HCT116 (cell line): ENCODE measurements around the gene HOXB13. TPM values are rescaled to one million over a fixed set of nuclear protein-coding genes. Genes with fewer than 3 reads are reported as not detected.

Experiments
- ATAC-seq: fragments of 200-7000 bp; cut with Tn5 transposase; 2 replicates; pipeline ENCODE4 v1.9.1; 2020; ENCODE audit warnings: mild to moderate bottlenecking, moderate library complexity
- BruUV-seq: library from RNA; stranded (reverse); fragments of 400-500 nt; replicated peaks from 2 replicates; lab custom pipeline; 2021; lab: Mats Ljungman, UMichigan
- CTCF ChIA-PET: fragments of 300-600 bp; sonication (Branson Sonifier 250); formaldehyde crosslinking; loops from one replicate; lab custom pipeline; 2021; ENCODE audit warnings: antibody characterized with exemption; lab: Charles Lee
- POLR2A ChIA-PET: fragments of 300-600, 350-600 bp; sonication (Branson Sonifier 250); formaldehyde crosslinking; loops from one replicate; lab custom pipeline; 2021; ENCODE audit warnings: antibody characterized with exemption; lab: Charles Lee
- RAD21 ChIA-PET, 2 experiments: fragments of 300-600 bp; sonication (Branson Sonifier 250); formaldehyde crosslinking; loops; one replicate each; lab custom pipeline; 2023; ENCODE audit warnings: low total read pairs in 2 of 2; ENCODE audit not compliant: uncharacterized antibody in 2 of 2, unreplicated experiment in 2 of 2, low non-redundant PET in 1 of 2; lab: Charles Lee
- DNase-seq: peaks from one replicate; pipeline ENCODE4 v3.0.0-alpha.2; 2010; ENCODE audit warnings: low read depth, low spot score
- H2AFZ ChIP-seq: fragments of 200-600 bp; shearing (Covaris generic), sonication (generic); 2 replicates; pipeline ENCODE4 v1.6.1; 2017; ENCODE audit warnings: low read depth, mixed run types, mixed read lengths, antibody characterized with exemption, low read length; ENCODE audit not compliant: poor library complexity, severe bottlenecking
- H3K27ac ChIP-seq: 2 replicates; pipeline ENCODE4 v1.5.1; 2012; ENCODE audit warnings: low read depth, low read length
- H3K27me3 ChIP-seq: fragments of 200-600 bp; sonication (generic); 2 replicates; pipeline ENCODE4 v1.6.1; 2016; ENCODE audit warnings: mixed run types, low read length, mixed read lengths; ENCODE audit not compliant: insufficient read depth
- H3K36me3 ChIP-seq, 2 experiments: fragments of 200-500 bp in 1 of 2; fragments of 200-600 bp in 1 of 2; sonication (Bioruptor generic) in 1 of 2; sonication (generic) in 1 of 2; 2 replicates each; pipeline versions ENCODE4 v1.5.1 to v1.6.1; 2014 to 2016; ENCODE audit warnings: low read length in 2 of 2, inconsistent platforms in 1 of 2, mixed read lengths in 1 of 2, mixed run types in 1 of 2; ENCODE audit not compliant: insufficient read depth in 2 of 2, control insufficient read depth in 1 of 2
- H3K4me1 ChIP-seq, 2 experiments: fragments of 200-600 bp in 1 of 2; sonication (generic) in 1 of 2; 2 replicates each; pipeline versions ENCODE4 v1.5.1 to v1.6.1; 2012 to 2017; ENCODE audit warnings: low read length in 2 of 2, inconsistent platforms in 1 of 2, mild to moderate bottlenecking in 1 of 2, mixed read lengths in 1 of 2, mixed run types in 1 of 2, moderate library complexity in 1 of 2; ENCODE audit not compliant: insufficient read depth in 2 of 2, control insufficient read depth in 1 of 2
- H3K4me2 ChIP-seq: fragments of 200-600 bp; sonication (generic); 2 replicates; pipeline ENCODE4 v1.6.1; 2017; ENCODE audit warnings: mixed run types, low read length, mixed read lengths
- H3K4me3 ChIP-seq, 2 experiments: fragments of 200-600 bp in 1 of 2; sonication (generic) in 1 of 2; replicated peaks in 1 of 2; 2 replicates each; pipeline ENCODE4 v1.5.1; 2011 to 2016; ENCODE audit warnings: low read length in 2 of 2, control low read depth in 1 of 2, low read depth in 1 of 2, mild to moderate bottlenecking in 1 of 2, mixed read lengths in 1 of 2, mixed run types in 1 of 2
- H3K79me2 ChIP-seq: fragments of 200-600 bp; sonication (generic); 2 replicates; pipeline ENCODE4 v1.6.1; 2017; ENCODE audit warnings: mild to moderate bottlenecking, mixed run types, low read length, moderate library complexity, mixed read lengths; ENCODE audit not compliant: insufficient read depth
- H3K9ac ChIP-seq: fragments of 200-600 bp; sonication (generic); 2 replicates; pipeline ENCODE4 v1.6.1; 2016; ENCODE audit warnings: low read length, mixed read lengths
- H3K9me2 ChIP-seq: fragments of 200-600 bp; sonication (generic), shearing (Covaris generic); 2 replicates; pipeline ENCODE4 v1.6.1; 2017; ENCODE audit warnings: mixed run types, mild to moderate bottlenecking, moderate library complexity; ENCODE audit not compliant: insufficient read depth
- H3K9me3 ChIP-seq, 2 experiments: fragments of 200-500 bp in 1 of 2; fragments of 200-600 bp in 1 of 2; sonication (Bioruptor generic) in 1 of 2; sonication (generic) in 1 of 2; 2 replicates each; pipeline ENCODE4 v1.6.1; 2014 to 2017; ENCODE audit warnings: low read length in 2 of 2, mixed read lengths in 2 of 2, inconsistent platforms in 1 of 2, low read depth in 1 of 2, mild to moderate bottlenecking in 1 of 2, mixed run types in 1 of 2, moderate library complexity in 1 of 2; ENCODE audit not compliant: control insufficient read depth in 1 of 2, insufficient read depth in 1 of 2
- H4K20me1 ChIP-seq: fragments of 200-600 bp; sonication (generic), shearing (Covaris generic); 2 replicates; pipeline ENCODE4 v1.6.1; 2017; ENCODE audit warnings: mixed run types, mild to moderate bottlenecking, moderate library complexity; ENCODE audit not compliant: insufficient read depth
- EGR1 ChIP-seq: IDR thresholded peaks from 2 replicates; pipeline ENCODE4 v1.6.1; 2012; ENCODE audit warnings: low read depth
- EZH2 ChIP-seq: fragments of 200-600 bp; sonication (generic); IDR thresholded peaks from 2 replicates; pipeline ENCODE4 v1.6.1; 2017; ENCODE audit warnings: antibody characterized with exemption, mixed run types
- FOSL1 ChIP-seq: IDR thresholded peaks from 2 replicates; pipeline ENCODE4 v1.6.1; 2012; ENCODE audit warnings: low read depth
- POLR2A ChIP-seq: IDR thresholded peaks from 2 replicates; pipeline ENCODE4 v1.7.0; 2011; ENCODE audit warnings: borderline replicate concordance; ENCODE audit not compliant: insufficient read depth, insufficient read length; ENCODE audit errors: extremely low read depth
- POLR2AphosphoS5 ChIP-seq: IDR thresholded peaks from 2 replicates; pipeline ENCODE4 v1.6.1; 2011; ENCODE audit warnings: mild to moderate bottlenecking, low read depth, low read length, moderate library complexity
- SIN3A ChIP-seq: IDR thresholded peaks from 2 replicates; pipeline ENCODE4 v1.6.1; 2012; ENCODE audit warnings: low read depth
- SRF ChIP-seq: IDR thresholded peaks from 2 replicates; pipeline ENCODE4 v1.6.1; 2012; ENCODE audit warnings: low read depth
- YY1 ChIP-seq: IDR thresholded peaks from 2 replicates; pipeline ENCODE4 v1.6.1; 2011; ENCODE audit warnings: low read length, low read depth, moderate library complexity, mild to moderate bottlenecking; ENCODE audit not compliant: insufficient replicate concordance; ENCODE audit errors: extremely low read depth
- ZFX ChIP-seq: fragments of 450-650 bp; IDR thresholded peaks from 2 replicates; pipeline ENCODE4 v1.6.1; 2017
- intact Hi-C: fragments of 100-400 bp; cut with micrococcal nuclease; formaldehyde crosslinking; loops from 2 replicates; pipeline ENCODE4 v1.10.0; 2022
- total RNA-seq: library from RNA; stranded (reverse); gene quantifications from one replicate; pipeline ENCODE4 v1.2.1, GENCODE V29; 2021; ENCODE audit not compliant: unreplicated experiment
- TF ChIP-seq, protein P1 (sequence below), 3 experiments: fragments of 200-600 bp in 1 of 3; sonication (generic) in 1 of 3; IDR thresholded peaks in 2 of 3; conservative IDR thresholded peaks in 1 of 3; 2 replicates each; pipeline ENCODE4 v1.5.1; 2012 to 2017; ENCODE audit warnings: low read depth in 2 of 3, low read length in 2 of 3, antibody characterized with exemption in 1 of 3, borderline replicate concordance in 1 of 3, control low read depth in 1 of 3, mild to moderate bottlenecking in 1 of 3, mixed read lengths in 1 of 3, mixed run types in 1 of 3, moderate library complexity in 1 of 3; ENCODE audit not compliant: insufficient read depth in 1 of 3

The HOXB13 gene
- total RNA-seq, 1 experiment from 2014 or later = 7.8 TPM

DNA sequence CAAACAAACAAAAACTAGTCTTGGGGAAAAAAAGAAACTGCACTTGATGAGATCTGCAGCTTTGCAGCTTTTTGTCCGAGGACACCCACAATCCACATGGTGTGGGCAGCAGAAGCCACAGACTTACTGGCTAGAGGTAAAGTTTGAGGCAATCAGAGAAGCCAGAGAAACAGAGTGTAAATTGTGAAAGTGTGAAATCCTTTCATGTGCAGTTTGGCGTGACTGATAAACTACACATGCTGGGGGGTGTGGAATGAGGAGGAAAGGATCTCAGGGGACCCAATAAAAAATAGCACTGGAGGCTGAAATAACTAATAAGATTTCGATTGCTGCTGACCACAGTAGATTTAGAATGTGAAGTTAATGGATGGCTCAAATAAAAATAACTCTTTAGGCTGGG is 42.4 kb upstream of the HOXB13 start:
- H3K4me1 ChIP-seq = no peaks in the 10 kb centered on the region
- no peaks in the 10 kb centered on the region for H3K9me2 ChIP-seq
- no peak overlapping the region for H3K4me3 ChIP-seq
- no peaks in the 10 kb centered on the region for H3K36me3 ChIP-seq
- no peak for DNase-seq
- H3K9me3 ChIP-seq = no peaks in the 10 kb centered on the region
- ChIA-PET RAD21 (no interaction called here), POLR2A (no interaction called here), CTCF (no interaction called here)
- no peak overlapping the region for H3K9ac ChIP-seq
- TF ChIP-seq SRF (no peak), SIN3A (no peak), FOSL1 (no peak), EGR1 (no peak), ZFX (no peak), POLR2A (no peak), EZH2 (no peak), POLR2AphosphoS5 (no peak), YY1 (no peak)
- TF ChIP-seq, protein P1, sequence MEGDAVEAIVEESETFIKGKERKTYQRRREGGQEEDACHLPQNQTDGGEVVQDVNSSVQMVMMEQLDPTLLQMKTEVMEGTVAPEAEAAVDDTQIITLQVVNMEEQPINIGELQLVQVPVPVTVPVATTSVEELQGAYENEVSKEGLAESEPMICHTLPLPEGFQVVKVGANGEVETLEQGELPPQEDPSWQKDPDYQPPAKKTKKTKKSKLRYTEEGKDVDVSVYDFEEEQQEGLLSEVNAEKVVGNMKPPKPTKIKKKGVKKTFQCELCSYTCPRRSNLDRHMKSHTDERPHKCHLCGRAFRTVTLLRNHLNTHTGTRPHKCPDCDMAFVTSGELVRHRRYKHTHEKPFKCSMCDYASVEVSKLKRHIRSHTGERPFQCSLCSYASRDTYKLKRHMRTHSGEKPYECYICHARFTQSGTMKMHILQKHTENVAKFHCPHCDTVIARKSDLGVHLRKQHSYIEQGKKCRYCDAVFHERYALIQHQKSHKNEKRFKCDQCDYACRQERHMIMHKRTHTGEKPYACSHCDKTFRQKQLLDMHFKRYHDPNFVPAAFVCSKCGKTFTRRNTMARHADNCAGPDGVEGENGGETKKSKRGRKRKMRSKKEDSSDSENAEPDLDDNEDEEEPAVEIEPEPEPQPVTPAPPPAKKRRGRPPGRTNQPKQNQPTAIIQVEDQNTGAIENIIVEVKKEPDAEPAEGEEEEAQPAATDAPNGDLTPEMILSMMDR (IDR thresholded peaks at IDR 0.05 in 2 of 3, conservative IDR thresholded peaks at IDR 0.05 in 1 of 3; ENCODE audit: borderline replicate concordance in 1 of 3, insufficient read depth in 1 of 3, low read depth in 2 of 3, low read length in 2 of 3) = no peak
- H3K4me2 ChIP-seq = no peak overlapping the region
- H3K27me3 ChIP-seq = no peaks in the 10 kb centered on the region
- BruUV-seq = no TSS peak
- H3K79me2 ChIP-seq = no peaks in the 10 kb centered on the region
- intact Hi-C loops = no loop called here
- H2AFZ ChIP-seq = no peak overlapping the region
- H4K20me1 ChIP-seq = no peaks in the 10 kb centered on the region
- ATAC-seq = no peak
- no peak overlapping the region for H3K27ac ChIP-seq
